ENCODE data around the gene OGFOD2. TPM values are rescaled to one million over a fixed set of nuclear protein-coding genes. Genes with fewer than 3 reads are reported as not detected.

OGFOD2 gene
- total and polyA plus RNA-seq, 2 of the 13 experiments (the other 11 are each of a cell fraction or from before 2014, with no cell fraction given) = 13.2 to 14.6 TPM

- TF ChIP-seq, protein P1, sequence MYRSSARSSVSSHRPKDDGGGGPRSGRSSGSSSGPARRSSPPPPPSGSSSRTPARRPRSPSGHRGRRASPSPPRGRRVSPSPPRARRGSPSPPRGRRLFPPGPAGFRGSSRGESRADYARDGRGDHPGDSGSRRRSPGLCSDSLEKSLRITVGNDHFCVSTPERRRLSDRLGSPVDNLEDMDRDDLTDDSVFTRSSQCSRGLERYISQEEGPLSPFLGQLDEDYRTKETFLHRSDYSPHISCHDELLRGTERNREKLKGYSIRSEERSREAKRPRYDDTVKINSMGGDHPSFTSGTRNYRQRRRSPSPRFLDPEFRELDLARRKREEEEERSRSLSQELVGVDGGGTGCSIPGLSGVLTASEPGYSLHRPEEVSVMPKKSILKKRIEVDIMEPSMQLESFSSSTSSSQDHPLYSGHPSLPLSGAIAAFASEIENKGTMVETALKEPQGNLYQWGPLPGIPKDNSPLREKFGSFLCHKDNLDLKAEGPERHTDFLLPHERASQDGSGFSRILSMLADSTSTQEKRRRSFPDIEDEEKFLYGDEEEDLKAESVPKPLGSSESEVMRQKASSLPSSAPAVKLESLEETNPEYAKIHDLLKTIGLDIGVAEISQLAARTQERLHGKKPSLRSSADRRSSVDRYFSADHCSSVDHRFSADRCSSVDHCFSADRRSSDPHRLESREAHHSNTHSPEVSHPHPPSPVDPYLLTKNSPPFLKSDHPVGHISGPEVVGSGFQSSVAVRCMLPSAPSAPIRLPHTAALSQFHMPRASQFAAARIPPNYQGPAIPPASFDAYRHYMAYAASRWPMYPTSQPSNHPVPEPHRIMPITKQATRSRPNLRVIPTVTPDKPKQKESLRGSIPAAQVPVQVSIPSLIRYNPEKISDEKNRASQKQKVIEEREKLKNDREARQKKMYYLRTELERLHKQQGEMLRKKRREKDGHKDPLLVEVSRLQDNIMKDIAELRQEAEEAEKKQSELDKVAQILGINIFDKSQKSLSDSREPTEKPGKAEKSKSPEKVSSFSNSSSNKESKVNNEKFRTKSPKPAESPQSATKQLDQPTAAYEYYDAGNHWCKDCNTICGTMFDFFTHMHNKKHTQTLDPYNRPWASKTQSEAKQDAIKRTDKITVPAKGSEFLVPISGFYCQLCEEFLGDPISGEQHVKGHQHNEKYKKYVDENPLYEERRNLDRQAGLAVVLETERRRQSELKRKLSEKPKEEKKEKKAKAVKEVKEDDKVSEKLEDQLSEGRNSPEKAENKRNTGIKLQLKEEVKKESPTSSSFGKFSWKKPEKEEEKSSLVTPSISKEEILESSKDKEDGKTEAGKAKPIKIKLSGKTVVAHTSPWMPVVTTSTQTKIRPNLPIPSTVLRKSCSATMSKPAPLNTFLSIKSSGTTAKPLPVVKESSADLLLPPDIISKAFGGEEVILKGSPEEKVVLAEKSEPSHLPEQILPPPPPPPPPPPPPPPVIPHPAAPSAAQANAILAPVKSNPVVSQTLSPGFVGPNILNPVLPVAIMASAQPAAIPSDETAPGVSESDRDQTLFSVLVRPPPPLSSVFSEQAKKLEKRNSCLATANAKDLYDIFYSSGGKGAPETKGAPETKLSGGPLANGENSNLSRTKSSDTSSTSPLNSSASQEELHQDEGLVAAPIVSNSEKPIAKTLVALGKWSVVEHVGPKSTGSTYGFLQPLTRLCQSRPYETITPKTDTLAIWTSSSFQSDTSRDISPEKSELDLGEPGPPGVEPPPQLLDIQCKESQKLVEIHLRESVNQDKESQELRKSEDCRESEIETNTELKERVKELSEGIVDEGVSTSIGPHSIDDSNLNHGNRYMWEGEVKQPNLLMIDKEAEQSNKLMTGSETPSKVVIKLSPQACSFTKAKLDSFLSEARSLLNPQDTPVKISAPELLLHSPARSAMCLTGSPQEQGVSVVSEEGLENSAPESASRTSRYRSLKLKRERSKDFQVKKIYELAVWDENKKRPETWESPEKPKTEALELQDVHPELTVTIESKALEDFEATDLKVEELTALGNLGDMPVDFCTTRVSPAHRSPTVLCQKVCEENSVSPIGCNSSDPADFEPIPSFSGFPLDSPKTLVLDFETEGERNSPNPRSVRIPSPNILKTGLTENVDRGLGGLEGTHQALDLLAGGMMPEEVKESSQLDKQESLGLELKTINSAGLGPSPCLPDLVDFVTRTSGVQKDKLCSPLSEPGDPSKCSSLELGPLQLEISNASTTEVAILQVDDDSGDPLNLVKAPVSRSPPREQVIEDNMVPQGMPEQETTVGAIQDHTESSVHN (CRISPR knock-in tag; IDR thresholded peaks at IDR 0.05) = 0 out of 2 replicates have a peak, but pooled peaks have one; percentile 29
- TF ChIP-seq ZMAT5 (CRISPR knock-in tag; IDR thresholded peaks at IDR 0.05; ENCODE audit: borderline replicate concordance, low read depth) = no peak
- TF ChIP-seq AFF4 (CRISPR knock-in tag; IDR thresholded peaks at IDR 0.05) = no peak
- TF ChIP-seq TOPORS (CRISPR knock-in tag; IDR thresholded peaks at IDR 0.05) = peak; percentile 65; the same call in 1 of the 2 replicates
- no peak for TF ChIP-seq GLMP (CRISPR knock-in tag; IDR thresholded peaks at IDR 0.05; ENCODE audit: borderline replicate concordance)
- no peak for TF ChIP-seq ZNF17 (CRISPR knock-in tag; IDR thresholded peaks at IDR 0.05)
- TF ChIP-seq ZNF224 (CRISPR knock-in tag; IDR thresholded peaks at IDR 0.05) = 0 out of 2 replicates have a peak, but pooled peaks have one; percentile 59
- TF ChIP-seq ZNF556 (CRISPR knock-in tag; IDR thresholded peaks at IDR 0.05; ENCODE audit: borderline replicate concordance) = no peak; the same call in 1 of the 2 replicates
- TF ChIP-seq, protein P2, sequence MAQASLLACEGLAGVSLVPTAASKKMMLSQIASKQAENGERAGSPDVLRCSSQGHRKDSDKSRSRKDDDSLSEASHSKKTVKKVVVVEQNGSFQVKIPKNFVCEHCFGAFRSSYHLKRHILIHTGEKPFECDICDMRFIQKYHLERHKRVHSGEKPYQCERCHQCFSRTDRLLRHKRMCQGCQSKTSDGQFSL (CRISPR knock-in tag; IDR thresholded peaks at IDR 0.05) = no peak
- TF ChIP-seq ATM (IDR thresholded peaks at IDR 0.05; ENCODE audit: borderline replicate concordance) = no peak
- peak; percentile 66; the same call in 1 of the 2 replicates for TF ChIP-seq MEF2D (CRISPR knock-in tag; IDR thresholded peaks at IDR 0.05)
- TF ChIP-seq ZNF788 (CRISPR knock-in tag; IDR thresholded peaks at IDR 0.05; ENCODE audit: borderline replicate concordance) = peak; percentile 84; the same call in 1 of the 2 replicates
- TF ChIP-seq ZSCAN31 (CRISPR knock-in tag; IDR thresholded peaks at IDR 0.05; ENCODE audit: low read depth) = peak; percentile 57; the same call in 1 of the 2 replicates
- peak; percentile 71 for TF ChIP-seq PHF20 (CRISPR knock-in tag; IDR thresholded peaks at IDR 0.05)
Observed at GRCh38 chr12:122984612-122985337, 9.7 kb downstream of the OGFOD2 start (continued).

Data from HepG2 (cell line).